Smooth muscle cell of bladder (primary cell): ENCODE measurements around the gene SYNE2. TPM values are rescaled to one million over a fixed set of nuclear protein-coding genes. Genes with fewer than 3 reads are reported as not detected.

Source experiments
- total RNA-seq: library from RNA; depleted of rRNA; stranded (reverse); fragments of >200 nt; gene quantifications from 2 replicates; pipeline ENCODE4 v1.2.3, GENCODE V29; 2014

SYNE2 gene
- 8.8 and 12.4 TPM in 2 replicates for total RNA-seq

DNA sequence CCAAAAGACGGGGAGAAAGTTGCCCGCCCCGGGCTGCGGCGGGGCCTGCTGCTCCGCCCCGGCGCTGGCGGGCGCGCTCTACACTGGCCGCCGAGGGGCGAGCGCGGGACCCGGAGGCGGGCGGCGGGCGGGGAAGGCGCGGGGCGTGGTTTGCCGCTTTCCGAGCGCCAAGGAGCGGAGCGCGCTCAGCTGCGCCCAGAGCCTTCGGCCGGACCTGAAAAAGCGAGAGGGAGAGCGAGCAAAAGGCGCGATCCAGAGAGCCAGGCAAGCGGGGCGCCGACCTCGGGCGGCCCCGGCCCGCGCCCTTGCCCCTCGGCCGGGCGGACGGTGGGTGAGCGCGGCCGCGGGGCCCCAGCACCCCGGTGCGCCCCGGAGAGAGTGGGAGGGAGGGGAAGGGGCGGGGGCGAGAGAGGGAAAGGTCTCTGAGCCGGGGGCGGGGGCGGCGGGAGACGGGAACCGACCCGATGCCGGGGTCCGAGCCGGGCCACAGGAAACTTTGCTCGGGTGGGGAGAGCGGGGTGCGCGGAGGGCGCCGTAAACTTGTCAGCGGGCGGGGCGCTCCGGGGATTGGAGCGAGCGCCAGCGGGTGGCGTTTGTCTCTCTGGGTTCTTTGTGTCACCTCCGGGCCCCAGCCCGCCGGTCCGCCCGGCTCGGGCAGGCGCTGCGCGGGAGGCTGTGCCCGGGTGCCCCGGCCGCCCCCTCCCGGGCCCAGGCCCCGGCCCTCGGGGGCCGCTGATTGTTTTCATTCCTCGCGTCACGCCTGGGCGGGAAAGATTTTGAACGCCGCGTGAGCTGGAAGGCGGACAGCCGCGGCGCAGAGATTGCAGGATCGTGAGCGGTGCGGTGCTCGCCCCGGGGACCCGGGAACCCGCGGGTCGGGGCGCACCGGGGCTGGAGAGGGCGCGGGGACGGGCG is at the start of gene SYNE2:
SYNE2 (plus strand) TSS at position 188 of the 915 bp plus-strand sequence. CDS start 56,145 bp downstream, outside the sequence.

Other genes starting within 250 kb of the SYNE2 start
- gene WDR89, start 211.1 kb upstream of the SYNE2 start, total RNA-seq: 8.8 and 11.6 TPM in 2 replicates
- 25.3 and 28.0 TPM in 2 replicates for gene SGPP1, start 124.9 kb upstream of the SYNE2 start, total RNA-seq